Body of pancreas (tissue), 4 donors: ENCODE results near the gene UHRF2.

Experiments used
- POLR2A ChIP-seq, 3 donors: fragments of 450-650 bp; IDR thresholded peaks; one replicate each; pipeline ENCODE4 v1.6.1; 2016; ENCODE audit warnings: antibody characterized with exemption in 3 of 3, mild to moderate bottlenecking in 2 of 3
- TF ChIP-seq, protein P1 (sequence below), 7 experiments: fragments of 450-650 bp in 4 of 7; fragments of 200-600 bp in 3 of 7; sonication (generic) in 3 of 7; IDR thresholded peaks; one replicate each; pipeline ENCODE4 v1.5.1; 2016 to 2019; ENCODE audit warnings: antibody characterized with exemption in 7 of 7

DNA sequence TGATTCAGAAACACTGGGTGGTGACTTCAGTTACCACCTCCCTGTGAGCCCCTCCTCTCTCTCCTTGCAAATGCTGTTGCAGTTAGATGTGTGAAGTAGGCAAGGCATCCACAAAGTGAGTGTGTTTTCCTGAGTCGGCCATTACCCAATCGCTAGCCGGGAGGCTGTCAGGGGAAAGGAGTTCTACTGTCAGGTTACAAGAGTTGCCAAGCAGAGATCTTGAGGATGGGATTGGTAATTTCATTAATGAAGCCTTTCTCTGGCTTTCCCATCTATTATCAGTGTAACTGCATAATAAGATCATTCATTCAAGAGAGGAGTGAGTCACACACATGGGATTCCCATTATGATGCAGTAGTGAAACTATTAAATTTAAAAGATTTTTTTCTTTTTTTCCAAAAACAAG lies 125.7 kb downstream of the UHRF2 start:
- TF ChIP-seq POLR2A (IDR thresholded peaks at IDR 0.05): no peak
- TF ChIP-seq, protein P1, sequence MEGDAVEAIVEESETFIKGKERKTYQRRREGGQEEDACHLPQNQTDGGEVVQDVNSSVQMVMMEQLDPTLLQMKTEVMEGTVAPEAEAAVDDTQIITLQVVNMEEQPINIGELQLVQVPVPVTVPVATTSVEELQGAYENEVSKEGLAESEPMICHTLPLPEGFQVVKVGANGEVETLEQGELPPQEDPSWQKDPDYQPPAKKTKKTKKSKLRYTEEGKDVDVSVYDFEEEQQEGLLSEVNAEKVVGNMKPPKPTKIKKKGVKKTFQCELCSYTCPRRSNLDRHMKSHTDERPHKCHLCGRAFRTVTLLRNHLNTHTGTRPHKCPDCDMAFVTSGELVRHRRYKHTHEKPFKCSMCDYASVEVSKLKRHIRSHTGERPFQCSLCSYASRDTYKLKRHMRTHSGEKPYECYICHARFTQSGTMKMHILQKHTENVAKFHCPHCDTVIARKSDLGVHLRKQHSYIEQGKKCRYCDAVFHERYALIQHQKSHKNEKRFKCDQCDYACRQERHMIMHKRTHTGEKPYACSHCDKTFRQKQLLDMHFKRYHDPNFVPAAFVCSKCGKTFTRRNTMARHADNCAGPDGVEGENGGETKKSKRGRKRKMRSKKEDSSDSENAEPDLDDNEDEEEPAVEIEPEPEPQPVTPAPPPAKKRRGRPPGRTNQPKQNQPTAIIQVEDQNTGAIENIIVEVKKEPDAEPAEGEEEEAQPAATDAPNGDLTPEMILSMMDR (IDR thresholded peaks at IDR 0.05): no peak
